Measurements from ENCODE around the gene MREG. TPM values are rescaled to one million over a fixed set of nuclear protein-coding genes. Genes with fewer than 3 reads are reported as not detected.

MREG gene
- total and polyA plus RNA-seq, 4 donors, result 0.87 to 3.1 (median 2.7) TPM

DNA sequence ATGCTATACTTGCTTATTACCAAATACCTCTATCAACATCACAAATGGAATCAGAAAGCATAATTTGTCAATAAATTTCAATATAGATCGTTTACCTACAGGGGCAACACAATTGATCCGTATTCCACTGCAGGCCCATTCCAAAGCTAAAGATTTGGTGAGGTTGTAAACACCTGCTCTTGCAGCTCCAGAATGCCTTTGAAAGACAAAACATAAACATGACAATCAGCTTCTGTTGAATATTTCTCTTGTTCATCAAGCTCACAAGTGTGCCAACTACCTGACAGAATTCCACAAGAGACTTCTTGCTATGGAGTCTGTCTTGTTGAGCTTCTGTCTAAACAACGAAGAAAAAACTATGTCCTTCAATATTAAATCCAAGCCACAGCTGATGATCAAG, 38.0 kb upstream of the MREG start (continued):
- TF ChIP-seq, protein P1, sequence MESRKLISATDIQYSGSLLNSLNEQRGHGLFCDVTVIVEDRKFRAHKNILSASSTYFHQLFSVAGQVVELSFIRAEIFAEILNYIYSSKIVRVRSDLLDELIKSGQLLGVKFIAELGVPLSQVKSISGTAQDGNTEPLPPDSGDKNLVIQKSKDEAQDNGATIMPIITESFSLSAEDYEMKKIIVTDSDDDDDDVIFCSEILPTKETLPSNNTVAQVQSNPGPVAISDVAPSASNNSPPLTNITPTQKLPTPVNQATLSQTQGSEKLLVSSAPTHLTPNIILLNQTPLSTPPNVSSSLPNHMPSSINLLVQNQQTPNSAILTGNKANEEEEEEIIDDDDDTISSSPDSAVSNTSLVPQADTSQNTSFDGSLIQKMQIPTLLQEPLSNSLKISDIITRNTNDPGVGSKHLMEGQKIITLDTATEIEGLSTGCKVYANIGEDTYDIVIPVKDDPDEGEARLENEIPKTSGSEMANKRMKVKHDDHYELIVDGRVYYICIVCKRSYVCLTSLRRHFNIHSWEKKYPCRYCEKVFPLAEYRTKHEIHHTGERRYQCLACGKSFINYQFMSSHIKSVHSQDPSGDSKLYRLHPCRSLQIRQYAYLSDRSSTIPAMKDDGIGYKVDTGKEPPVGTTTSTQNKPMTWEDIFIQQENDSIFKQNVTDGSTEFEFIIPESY (IDR thresholded peaks at IDR 0.05), result no peak

DNA sequence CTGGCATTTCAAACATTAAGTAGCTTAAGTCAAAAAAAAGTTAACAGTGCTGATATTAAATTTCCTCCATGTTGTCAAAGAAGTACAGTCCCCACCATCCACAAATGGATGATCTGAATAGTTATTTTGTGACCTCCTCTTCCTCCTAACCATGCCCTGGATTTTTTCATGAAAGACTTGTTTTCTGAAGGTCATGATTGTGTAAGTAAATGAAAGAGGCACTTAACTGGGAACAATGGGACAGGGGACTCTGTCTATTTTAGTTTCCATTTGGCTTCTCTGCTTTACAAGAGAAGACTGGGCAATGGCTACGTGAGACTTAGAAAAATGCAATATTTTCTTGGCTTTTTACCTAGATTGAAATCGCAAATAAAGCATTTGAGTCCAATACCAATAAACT, 36.1 kb upstream of the MREG start:
- Histone ChIP-seq H3K27me3 (ENCODE audit: control insufficient read depth in 4 of 4, insufficient read depth in 4 of 4, low read length in 3 of 4) (no peaks in the 10 kb centered on the region), H3K36me3 (ENCODE audit: control insufficient read depth in 4 of 4, insufficient read depth in 3 of 4, low read depth in 1 of 4, low read length in 3 of 4) (peaks cover 4 to 47% (median 29%) of the 10 kb centered on the region in 4 donors), H3K9me3 (ENCODE audit: control insufficient read depth in 4 of 4, low read length in 3 of 4) (no peaks in the 10 kb centered on the region), H3K27ac (ENCODE audit: low read depth in 1 of 2, low read length in 2 of 2) (no peak overlapping the region), H3K4me3 (ENCODE audit: low read depth in 1 of 3, low read length in 3 of 3) (no peak overlapping the region), H3K4me1 (ENCODE audit: control insufficient read depth in 4 of 4, insufficient read depth in 4 of 4, low read length in 3 of 4) (no peaks in the 10 kb centered on the region), H3K9ac (ENCODE audit: low read depth in 1 of 2, low read length in 2 of 2) (no peak overlapping the region)
- no peak for DNase-seq (ENCODE audit: low spot score)
- TF ChIP-seq, protein P2, sequence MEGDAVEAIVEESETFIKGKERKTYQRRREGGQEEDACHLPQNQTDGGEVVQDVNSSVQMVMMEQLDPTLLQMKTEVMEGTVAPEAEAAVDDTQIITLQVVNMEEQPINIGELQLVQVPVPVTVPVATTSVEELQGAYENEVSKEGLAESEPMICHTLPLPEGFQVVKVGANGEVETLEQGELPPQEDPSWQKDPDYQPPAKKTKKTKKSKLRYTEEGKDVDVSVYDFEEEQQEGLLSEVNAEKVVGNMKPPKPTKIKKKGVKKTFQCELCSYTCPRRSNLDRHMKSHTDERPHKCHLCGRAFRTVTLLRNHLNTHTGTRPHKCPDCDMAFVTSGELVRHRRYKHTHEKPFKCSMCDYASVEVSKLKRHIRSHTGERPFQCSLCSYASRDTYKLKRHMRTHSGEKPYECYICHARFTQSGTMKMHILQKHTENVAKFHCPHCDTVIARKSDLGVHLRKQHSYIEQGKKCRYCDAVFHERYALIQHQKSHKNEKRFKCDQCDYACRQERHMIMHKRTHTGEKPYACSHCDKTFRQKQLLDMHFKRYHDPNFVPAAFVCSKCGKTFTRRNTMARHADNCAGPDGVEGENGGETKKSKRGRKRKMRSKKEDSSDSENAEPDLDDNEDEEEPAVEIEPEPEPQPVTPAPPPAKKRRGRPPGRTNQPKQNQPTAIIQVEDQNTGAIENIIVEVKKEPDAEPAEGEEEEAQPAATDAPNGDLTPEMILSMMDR (IDR thresholded peaks at IDR 0.05; ENCODE audit: low read depth, low read length, missing input control), result no peak
- no peak for TF ChIP-seq SP1 (IDR thresholded peaks at IDR 0.05)
- TF ChIP-seq RXRA (IDR thresholded peaks at IDR 0.05), result no peak
- no peak for TF ChIP-seq YY1 (IDR thresholded peaks at IDR 0.05)
- TF ChIP-seq, protein P1 (IDR thresholded peaks at IDR 0.05), result no peak
- TF ChIP-seq, protein P3, sequence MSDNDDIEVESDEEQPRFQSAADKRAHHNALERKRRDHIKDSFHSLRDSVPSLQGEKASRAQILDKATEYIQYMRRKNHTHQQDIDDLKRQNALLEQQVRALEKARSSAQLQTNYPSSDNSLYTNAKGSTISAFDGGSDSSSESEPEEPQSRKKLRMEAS (IDR thresholded peaks at IDR 0.05), result no peak
- no peak for TF ChIP-seq FOXA2 (IDR thresholded peaks at IDR 0.05)
- no peak for TF ChIP-seq RAD21 (IDR thresholded peaks at IDR 0.05)
- TF ChIP-seq HNF4G (IDR thresholded peaks at IDR 0.05), result no peak
- 92% methylated on average over 2 of the region's 2 CpGs for WGBS

DNA sequence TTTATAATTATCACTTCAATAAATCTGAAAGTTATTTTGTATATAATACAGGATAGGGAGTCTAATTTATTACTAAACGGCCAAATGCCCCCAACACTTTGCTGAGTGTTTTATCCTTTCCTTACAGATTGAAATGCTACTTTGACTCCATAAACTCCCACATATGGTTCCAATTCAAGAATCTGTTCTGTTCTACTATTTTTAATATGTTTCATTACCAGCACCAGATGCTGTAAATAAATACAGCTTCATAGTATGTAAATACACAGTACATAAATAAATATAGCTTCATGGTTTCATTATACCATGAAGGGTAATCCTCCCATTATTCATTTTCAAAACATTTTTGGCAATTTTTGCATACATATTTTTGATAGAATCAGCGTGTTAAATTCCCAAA, 34.0 kb upstream of the MREG start:
- TF ChIP-seq FOXA2 (IDR thresholded peaks at IDR 0.05), result no peak
- Histone ChIP-seq H3K9me3 (ENCODE audit: control insufficient read depth in 4 of 4, low read length in 3 of 4) (no peaks in the 10 kb centered on the region), H3K36me3 (ENCODE audit: control insufficient read depth in 4 of 4, insufficient read depth in 3 of 4, low read depth in 1 of 4, low read length in 3 of 4) (peaks cover 9 to 60% (median 41%) of the 10 kb centered on the region in 4 donors), H3K4me1 (ENCODE audit: control insufficient read depth in 4 of 4, insufficient read depth in 4 of 4, low read length in 3 of 4) (no peaks in the 10 kb centered on the region), H3K9ac (ENCODE audit: low read depth in 1 of 2, low read length in 2 of 2) (no peak overlapping the region), H3K27me3 (ENCODE audit: control insufficient read depth in 4 of 4, insufficient read depth in 4 of 4, low read length in 3 of 4) (no peaks in the 10 kb centered on the region), H3K27ac (ENCODE audit: low read depth in 1 of 2, low read length in 2 of 2) (no peak overlapping the region), H3K4me3 (ENCODE audit: low read depth in 1 of 3, low read length in 3 of 3) (no peak overlapping the region)
- 96% methylated on average over 2 of the region's 2 CpGs for WGBS
- no peak for DNase-seq (ENCODE audit: low spot score)

Data from liver (tissue), 9 donors.